OCI-LY1 (cell line): Measurements from ENCODE around the gene DUSP5.

Experiments used
- CTCF ChIP-seq: fragments of 200-600 bp; sonication (generic), shearing (Covaris generic); IDR thresholded peaks from 2 replicates; pipeline ENCODE4 v1.5.1; 2017; ENCODE audit warnings: mild to moderate bottlenecking, antibody characterized with exemption, low read length, moderate library complexity, mixed read lengths
- EZH2 ChIP-seq: fragments of 200-600 bp; sonication (generic), shearing (Covaris generic); IDR thresholded peaks from 2 replicates; pipeline ENCODE4 v1.8.0; 2017; ENCODE audit warnings: borderline replicate concordance, mixed run types, mild to moderate bottlenecking, antibody characterized with exemption, low read length, moderate library complexity, mixed read lengths

DNA sequence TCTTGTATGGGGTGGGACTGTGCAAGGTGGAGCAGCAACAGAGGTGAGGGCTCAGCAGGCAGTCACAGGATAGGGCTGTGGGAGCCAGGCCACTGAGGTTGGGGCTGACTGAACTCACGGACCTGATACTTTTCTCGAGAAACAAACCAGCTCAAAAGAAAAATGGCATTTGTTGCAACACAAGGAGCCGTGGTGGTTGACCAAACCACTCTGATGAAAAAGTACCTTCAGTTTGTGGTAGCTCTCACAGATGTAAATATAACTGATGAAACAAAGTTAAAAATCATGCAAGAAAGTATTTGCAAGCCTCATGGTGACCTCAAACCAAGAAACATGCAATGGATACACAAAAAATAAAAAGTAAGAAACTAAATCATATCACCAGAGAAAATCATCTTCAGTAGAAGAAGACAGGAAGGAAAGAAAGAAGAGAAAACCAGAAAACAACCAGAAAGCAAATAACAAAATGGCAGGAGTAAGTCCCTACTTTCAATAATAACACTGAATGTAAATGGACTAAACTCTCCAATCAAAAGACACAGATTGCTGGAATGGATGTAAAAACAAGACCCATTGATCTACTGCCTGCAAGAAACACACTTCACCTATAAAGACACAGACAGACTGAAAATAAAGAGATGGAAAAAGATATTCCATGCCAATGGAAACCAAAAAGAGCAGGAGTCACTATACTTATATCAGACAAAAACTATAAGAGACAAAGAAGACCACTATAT, 48.9 kb upstream of the DUSP5 start:
- TF ChIP-seq CTCF (no peak), EZH2 (no peak)
